Keratinocyte (primary cell): ENCODE data around the gene LRRC28. TPM values are rescaled to one million over a fixed set of nuclear protein-coding genes. Genes with fewer than 3 reads are reported as not detected.

Experiments
- DNase-seq: peaks from one replicate; pipeline ENCODE4 v3.0.0-alpha.2; 2011; ENCODE audit warnings: low read depth, missing footprints, low spot score
- FAIRE-seq: peaks from 2 replicates; lab custom pipeline; 2011; peaks lifted over from hg19 to GRCh38; lab: Jason Lieb, UNC
- H2AFZ ChIP-seq: 2 replicates; pipeline ENCODE4 v1.6.0; 2012; ENCODE audit warnings: low read length, control low read depth, inconsistent platforms; ENCODE audit not compliant: control insufficient read depth
- H3K27ac ChIP-seq: 2 replicates; pipeline ENCODE4 v1.5.1; 2011; ENCODE audit warnings: low read length; ENCODE audit not compliant: control insufficient read depth, insufficient read depth
- H3K27me3 ChIP-seq: 3 replicates; pipeline ENCODE4 v1.6.0; 2011; ENCODE audit warnings: low read length; ENCODE audit not compliant: control insufficient read depth, insufficient read depth; ENCODE audit errors: extremely low read depth
- H3K36me3 ChIP-seq, 2 experiments: 2 replicates in 1 of 2; 3 replicates in 1 of 2; pipeline ENCODE4 v1.5.1; 2011; ENCODE audit warnings: low read length in 2 of 2, mild to moderate bottlenecking in 1 of 2; ENCODE audit not compliant: control insufficient read depth in 2 of 2, insufficient read depth in 2 of 2; ENCODE audit errors: extremely low read depth in 1 of 2
- H3K4me1 ChIP-seq: 3 replicates; pipeline ENCODE4 v1.5.1; 2011; ENCODE audit warnings: low read length; ENCODE audit not compliant: control insufficient read depth, insufficient read depth; ENCODE audit errors: extremely low read depth
- H3K4me2 ChIP-seq: 3 replicates; pipeline ENCODE4 v1.6.0; 2011; ENCODE audit warnings: low read depth, low read length; ENCODE audit not compliant: control insufficient read depth, insufficient read depth; ENCODE audit errors: extremely low read depth
- H3K4me3 ChIP-seq, 3 experiments: fragments of 200-600 bp in 1 of 3; sonication (generic) in 1 of 3; 2 replicates in 2 of 3; 3 replicates in 1 of 3; pipeline ENCODE4 v1.5.1; 2011 to 2016; ENCODE audit warnings: low read length in 3 of 3, mild to moderate bottlenecking in 3 of 3, control low read depth in 2 of 3, inconsistent platforms in 1 of 3, low read depth in 1 of 3, mixed read lengths in 1 of 3, mixed run types in 1 of 3, moderate library complexity in 1 of 3; ENCODE audit not compliant: control insufficient read depth in 2 of 3, insufficient read depth in 2 of 3; ENCODE audit errors: extremely low read depth in 1 of 3
- H3K79me2 ChIP-seq: 2 replicates; pipeline ENCODE4 v1.6.0; 2012; ENCODE audit warnings: low read length; ENCODE audit not compliant: control insufficient read depth, insufficient read depth
- H3K9ac ChIP-seq: 3 replicates; pipeline ENCODE4 v1.6.0; 2011; ENCODE audit warnings: low read length; ENCODE audit not compliant: control insufficient read depth, insufficient read depth; ENCODE audit errors: extremely low read depth
- H3K9me1 ChIP-seq: 3 replicates; pipeline ENCODE4 v1.6.0; 2011; ENCODE audit warnings: low read length; ENCODE audit not compliant: control insufficient read depth, insufficient read depth; ENCODE audit errors: extremely low read depth
- H3K9me3 ChIP-seq: 2 replicates; pipeline ENCODE4 v1.5.1; 2012; ENCODE audit warnings: low read depth, low read length; ENCODE audit not compliant: control insufficient read depth
- H4K20me1 ChIP-seq: 3 replicates; pipeline ENCODE4 v1.6.0; 2011; ENCODE audit warnings: low read length; ENCODE audit not compliant: control insufficient read depth, insufficient read depth; ENCODE audit errors: extremely low read depth
- CTCF ChIP-seq, 3 experiments: IDR thresholded peaks in 1 of 3; conservative IDR thresholded peaks in 1 of 3; optimal IDR thresholded peaks in 1 of 3; 2 replicates in 2 of 3; 3 replicates in 1 of 3; pipeline versions ENCODE3 to v1.5.1; 2011; ENCODE audit warnings: low read length in 3 of 3, mild to moderate bottlenecking in 3 of 3, moderate library complexity in 2 of 3, control low read depth in 1 of 3, inconsistent platforms in 1 of 3; ENCODE audit not compliant: insufficient read depth in 2 of 3; ENCODE audit errors: extremely low read depth in 1 of 3
- EZH2 ChIP-seq: IDR thresholded peaks from one replicate; pipeline ENCODE4 v1.6.1; 2012; ENCODE audit warnings: inconsistent platforms, mild to moderate bottlenecking, low read length, moderate library complexity
- dilution Hi-C: fragments of 300-500 bp; cut with MboI; formaldehyde crosslinking; loops from one replicate; pipeline ENCODE4 v1.7.0; 2020; ENCODE audit warnings: low sequenced_read_pairs; ENCODE audit not compliant: extremely low pct_ligation_motif_present
- polyA plus RNA-seq, 5 experiments: library from polyadenylated mRNA; depleted of rRNA in 3 of 5; stranded (reverse) in 3 of 5; stranded (forward) in 1 of 5; unstranded in 1 of 5; fragments of >200 nt; gene quantifications; 1 replicate in 1 of 5; 2 replicates in 3 of 5; 3 replicates in 1 of 5; pipeline versions ENCODE4 v1.2.1 to v1.2.3, GENCODE V29; 2011 to 2012; ENCODE audit warnings: missing spikeins in 2 of 5, low read depth in 1 of 5, low replicate concordance in 1 of 5

Gene LRRC28
- polyA plus RNA-seq, 1 donor (not counting 4 experiments of a cell fraction or from before 2014, with no cell fraction given), result 25.1 TPM

DNA sequence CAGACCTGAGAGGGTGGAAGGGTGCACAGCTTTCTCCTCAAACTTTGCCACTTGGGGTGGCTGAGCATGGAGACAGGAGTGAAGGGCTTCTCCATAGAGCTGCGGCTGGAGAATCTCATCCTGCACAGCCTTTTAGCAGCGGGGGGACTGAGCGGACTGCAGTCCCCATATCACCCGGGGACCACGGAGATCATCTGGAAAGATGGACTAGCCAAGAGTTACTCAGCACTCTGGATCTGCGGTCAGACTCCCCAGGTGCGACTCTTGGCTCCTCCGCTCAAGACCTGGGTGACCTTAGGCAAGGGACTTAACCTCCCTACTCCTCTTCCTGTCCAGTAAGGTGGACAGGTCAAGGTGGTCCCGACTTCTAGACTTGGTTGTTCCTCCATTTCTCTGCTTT is 188.7 kb downstream of the LRRC28 start:
- dilution Hi-C loops, result no loop called here
- no peak overlapping the region for H3K4me3 ChIP-seq

More for the DNA sequence above, 188.7 kb downstream of the LRRC28 start:
- no peak overlapping the region for H2AFZ ChIP-seq
- H3K4me1 ChIP-seq, result peaks cover 25% of the 10 kb centered on the region
- no peak overlapping the region for H3K9ac ChIP-seq
- no peak overlapping the region for H3K27ac ChIP-seq
- H3K27me3 ChIP-seq, result no peaks in the 10 kb centered on the region
- H3K9me1 ChIP-seq, result no peaks in the 10 kb centered on the region
- no peaks in the 10 kb centered on the region for H4K20me1 ChIP-seq
- no peaks in the 10 kb centered on the region for H3K9me3 ChIP-seq
- H3K36me3 ChIP-seq, result no peaks in the 10 kb centered on the region
- FAIRE-seq, result no peak
- no peak overlapping the region for H3K4me2 ChIP-seq
- no peaks in the 10 kb centered on the region for H3K79me2 ChIP-seq
- TF ChIP-seq EZH2 (no peak), CTCF (optimal IDR thresholded peaks at IDR 0.05 in 1 of 3, IDR thresholded peaks at IDR 0.05 in 1 of 3, conservative IDR thresholded peaks at IDR 0.05 in 1 of 3; ENCODE audit: extremely low read depth in 1 of 3, insufficient read depth in 2 of 3, low read length in 3 of 3) (no peak)
- no peak for DNase-seq

Other genes with a start within 250 kb of the LRRC28 start
- not detected in 3 replicates for gene PGPEP1L, start 243.7 kb upstream of the LRRC28 start, polyA plus RNA-seq
- 0.04 to 0.10 TPM (median 0.09 TPM) in 3 replicates for gene SYNM, start 146.4 kb upstream of the LRRC28 start, polyA plus RNA-seq
- gene TTC23, start 1.9 kb upstream of the LRRC28 start, polyA plus RNA-seq, result 3.4 to 6.7 TPM (median 5.0 TPM) in 3 replicates